Liver (tissue), 9 donors: Measurements from ENCODE around the gene CREB1. TPM values are rescaled to one million over a fixed set of nuclear protein-coding genes. Genes with fewer than 3 reads are reported as not detected.

Source experiments
- DNase-seq: peaks from one replicate; pipeline ENCODE4 v3.0.0-alpha.2; 2017; ENCODE audit warnings: low spot score
- H3K27ac ChIP-seq, 2 donors: one replicate each; pipeline ENCODE4 v1.7.0; 2013; ENCODE audit warnings: inconsistent platforms in 2 of 2, low read length in 2 of 2, control low read depth in 1 of 2, low read depth in 1 of 2, mild to moderate bottlenecking in 1 of 2
- H3K27me3 ChIP-seq, 4 donors: one replicate each; pipeline versions ENCODE4 v1.6.1 to v1.7.0; 2013; ENCODE audit warnings: low read length in 3 of 4, inconsistent platforms in 1 of 4, mild to moderate bottlenecking in 1 of 4, moderate library complexity in 1 of 4; ENCODE audit not compliant: control insufficient read depth in 4 of 4, insufficient read depth in 4 of 4
- H3K36me3 ChIP-seq, 4 donors: one replicate each; pipeline versions ENCODE4 v1.6.1 to v1.7.0; 2013; ENCODE audit warnings: low read length in 3 of 4, mild to moderate bottlenecking in 3 of 4, low read depth in 1 of 4, moderate library complexity in 1 of 4; ENCODE audit not compliant: control insufficient read depth in 4 of 4, insufficient read depth in 3 of 4
- H3K4me1 ChIP-seq, 4 donors: one replicate each; pipeline versions ENCODE4 v1.6.1 to v1.7.0; 2013; ENCODE audit warnings: low read length in 3 of 4, mild to moderate bottlenecking in 3 of 4, moderate library complexity in 1 of 4; ENCODE audit not compliant: control insufficient read depth in 4 of 4, insufficient read depth in 4 of 4
- H3K4me3 ChIP-seq, 3 donors: one replicate each; pipeline versions ENCODE4 v1.6.1 to v1.7.0; 2013; ENCODE audit warnings: low read length in 3 of 3, control low read depth in 1 of 3, low read depth in 1 of 3, mild to moderate bottlenecking in 1 of 3
- H3K9ac ChIP-seq, 2 donors: one replicate each; pipeline ENCODE4 v1.7.0; 2013; ENCODE audit warnings: low read length in 2 of 2, mild to moderate bottlenecking in 2 of 2, moderate library complexity in 2 of 2, control low read depth in 1 of 2, low read depth in 1 of 2
- H3K9me3 ChIP-seq, 4 donors: one replicate each; pipeline versions ENCODE4 v1.6.1 to v1.7.0; 2013; ENCODE audit warnings: low read length in 3 of 4; ENCODE audit not compliant: control insufficient read depth in 4 of 4
- ATF3 ChIP-seq: IDR thresholded peaks from 2 replicates; pipeline ENCODE4 v1.6.1; 2016; ENCODE audit warnings: antibody characterized with exemption
- EGR1 ChIP-seq, 2 donors: IDR thresholded peaks; 2 replicates each; pipeline ENCODE4 v1.6.1; 2016 to 2018; ENCODE audit warnings: antibody characterized with exemption in 2 of 2, low read depth in 2 of 2
- FOXA1 ChIP-seq: IDR thresholded peaks from 2 replicates; pipeline ENCODE4 v1.6.1; 2016; ENCODE audit warnings: antibody characterized with exemption
- GABPA ChIP-seq, 2 donors: IDR thresholded peaks in 1 of 2; conservative IDR thresholded peaks in 1 of 2; 2 replicates each; pipeline ENCODE4 v1.6.1; 2016; ENCODE audit warnings: antibody characterized with exemption in 2 of 2, mild to moderate bottlenecking in 1 of 2, moderate library complexity in 1 of 2
- HNF4A ChIP-seq, 2 donors: conservative IDR thresholded peaks; 2 replicates each; pipeline ENCODE4 v1.6.1; 2016; ENCODE audit warnings: antibody characterized with exemption in 2 of 2, mild to moderate bottlenecking in 2 of 2
- HNF4G ChIP-seq: IDR thresholded peaks from 2 replicates; pipeline ENCODE4 v1.6.1; 2016; ENCODE audit warnings: antibody characterized with exemption
- MAX ChIP-seq: IDR thresholded peaks from 2 replicates; pipeline ENCODE4 v1.6.1; 2016; ENCODE audit warnings: antibody characterized with exemption
- RAD21 ChIP-seq, 2 donors: IDR thresholded peaks; 2 replicates each; pipeline ENCODE4 v1.6.1; 2016; ENCODE audit warnings: antibody characterized with exemption in 2 of 2, mild to moderate bottlenecking in 2 of 2
- RXRA ChIP-seq, 2 donors: IDR thresholded peaks; 2 replicates each; pipeline ENCODE4 v1.6.1; 2017 to 2018; ENCODE audit warnings: antibody characterized with exemption in 2 of 2, mild to moderate bottlenecking in 1 of 2
- SP1 ChIP-seq: IDR thresholded peaks from 2 replicates; pipeline ENCODE4 v1.6.1; 2018; ENCODE audit warnings: antibody characterized with exemption, mild to moderate bottlenecking
- TAF1 ChIP-seq: conservative IDR thresholded peaks from 2 replicates; pipeline ENCODE4 v1.6.1; 2016; ENCODE audit warnings: antibody characterized with exemption, mild to moderate bottlenecking
- ZBTB33 ChIP-seq: IDR thresholded peaks from 2 replicates; pipeline ENCODE4 v1.6.1; 2016; ENCODE audit warnings: antibody characterized with exemption
- WGBS: extraction: QIAGEN DNeasy Blood & Tissue Kit; methylation state at CpG from one replicate; pipeline ENCODE4 v1.1.7; 2013; 5-methylcytosine and 5-hydroxymethylcytosine counted together
- polyA plus RNA-seq, 2 donors: library from polyadenylated mRNA; stranded (reverse) in 1 of 2; unstranded in 1 of 2; fragments of 200-250 nt in 1 of 2; fragments of >200 nt in 1 of 2; fragmentation: Nextera tagmentation in 1 of 2; extraction: Ambion mirVana in 1 of 2; gene quantifications; one replicate each; pipeline versions ENCODE4 v1.2.1 to v1.2.3, GENCODE V29; 2013 to 2015
- total RNA-seq, 2 donors: library from RNA; depleted of rRNA; stranded (reverse); fragments of >200 nt; gene quantifications; one replicate each; pipeline ENCODE4 v1.2.3, GENCODE V29; 2014
- TF ChIP-seq, protein P1 (sequence below): fragments of 150-350 bp; IDR thresholded peaks from 2 replicates; pipeline ENCODE4 v1.5.1; 2017; ENCODE audit warnings: improper control_type of control experiment, low read depth, low read length; ENCODE audit not compliant: missing input control
- TF ChIP-seq, protein P2 (sequence below): IDR thresholded peaks from 2 replicates; pipeline ENCODE4 v1.6.1; 2016; ENCODE audit warnings: antibody characterized with exemption, mild to moderate bottlenecking
- donor health status: healthy.
- donor health status: healthy.
- donor health status: healthy.
- donor health status: healthy.
- donor health status: healthy.

CREB1 gene
- total and polyA plus RNA-seq, 4 donors: 4.4 to 24.4 (median 14.5) TPM

GRCh38 chr2:207505171-207505570 is 24.6 kb upstream of the CREB1 start:
- Histone ChIP-seq H3K9ac (no peak overlapping the region), H3K36me3 (no peaks in the 10 kb centered on the region), H3K4me3 (no peak overlapping the region), H3K27ac (no peak overlapping the region), H3K4me1 (no peaks in the 10 kb centered on the region), H3K27me3 (no peaks in the 10 kb centered on the region), H3K9me3 (no peaks in the 10 kb centered on the region)
- WGBS: 78% methylated on average over 3 of the region's 3 CpGs
- no peak for TF ChIP-seq ZBTB33
- TF ChIP-seq, protein P1, sequence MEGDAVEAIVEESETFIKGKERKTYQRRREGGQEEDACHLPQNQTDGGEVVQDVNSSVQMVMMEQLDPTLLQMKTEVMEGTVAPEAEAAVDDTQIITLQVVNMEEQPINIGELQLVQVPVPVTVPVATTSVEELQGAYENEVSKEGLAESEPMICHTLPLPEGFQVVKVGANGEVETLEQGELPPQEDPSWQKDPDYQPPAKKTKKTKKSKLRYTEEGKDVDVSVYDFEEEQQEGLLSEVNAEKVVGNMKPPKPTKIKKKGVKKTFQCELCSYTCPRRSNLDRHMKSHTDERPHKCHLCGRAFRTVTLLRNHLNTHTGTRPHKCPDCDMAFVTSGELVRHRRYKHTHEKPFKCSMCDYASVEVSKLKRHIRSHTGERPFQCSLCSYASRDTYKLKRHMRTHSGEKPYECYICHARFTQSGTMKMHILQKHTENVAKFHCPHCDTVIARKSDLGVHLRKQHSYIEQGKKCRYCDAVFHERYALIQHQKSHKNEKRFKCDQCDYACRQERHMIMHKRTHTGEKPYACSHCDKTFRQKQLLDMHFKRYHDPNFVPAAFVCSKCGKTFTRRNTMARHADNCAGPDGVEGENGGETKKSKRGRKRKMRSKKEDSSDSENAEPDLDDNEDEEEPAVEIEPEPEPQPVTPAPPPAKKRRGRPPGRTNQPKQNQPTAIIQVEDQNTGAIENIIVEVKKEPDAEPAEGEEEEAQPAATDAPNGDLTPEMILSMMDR: no peak
- no peak for TF ChIP-seq TAF1
- no peak for DNase-seq

- TF ChIP-seq ATF3: no peak
- TF ChIP-seq GABPA (IDR thresholded peaks at IDR 0.05 in 1 of 2, conservative IDR thresholded peaks at IDR 0.05 in 1 of 2): no peak
- no peak for TF ChIP-seq RXRA (IDR thresholded peaks at IDR 0.05)
- TF ChIP-seq EGR1 (IDR thresholded peaks at IDR 0.05; ENCODE audit: low read depth in 2 of 2): no peak
- no peak for TF ChIP-seq SP1
- TF ChIP-seq FOXA1: no peak
- TF ChIP-seq TAF1: no peak
- TF ChIP-seq, protein P1: no peak
- no peak for TF ChIP-seq HNF4G
- TF ChIP-seq MAX: no peak
- TF ChIP-seq, protein P2, sequence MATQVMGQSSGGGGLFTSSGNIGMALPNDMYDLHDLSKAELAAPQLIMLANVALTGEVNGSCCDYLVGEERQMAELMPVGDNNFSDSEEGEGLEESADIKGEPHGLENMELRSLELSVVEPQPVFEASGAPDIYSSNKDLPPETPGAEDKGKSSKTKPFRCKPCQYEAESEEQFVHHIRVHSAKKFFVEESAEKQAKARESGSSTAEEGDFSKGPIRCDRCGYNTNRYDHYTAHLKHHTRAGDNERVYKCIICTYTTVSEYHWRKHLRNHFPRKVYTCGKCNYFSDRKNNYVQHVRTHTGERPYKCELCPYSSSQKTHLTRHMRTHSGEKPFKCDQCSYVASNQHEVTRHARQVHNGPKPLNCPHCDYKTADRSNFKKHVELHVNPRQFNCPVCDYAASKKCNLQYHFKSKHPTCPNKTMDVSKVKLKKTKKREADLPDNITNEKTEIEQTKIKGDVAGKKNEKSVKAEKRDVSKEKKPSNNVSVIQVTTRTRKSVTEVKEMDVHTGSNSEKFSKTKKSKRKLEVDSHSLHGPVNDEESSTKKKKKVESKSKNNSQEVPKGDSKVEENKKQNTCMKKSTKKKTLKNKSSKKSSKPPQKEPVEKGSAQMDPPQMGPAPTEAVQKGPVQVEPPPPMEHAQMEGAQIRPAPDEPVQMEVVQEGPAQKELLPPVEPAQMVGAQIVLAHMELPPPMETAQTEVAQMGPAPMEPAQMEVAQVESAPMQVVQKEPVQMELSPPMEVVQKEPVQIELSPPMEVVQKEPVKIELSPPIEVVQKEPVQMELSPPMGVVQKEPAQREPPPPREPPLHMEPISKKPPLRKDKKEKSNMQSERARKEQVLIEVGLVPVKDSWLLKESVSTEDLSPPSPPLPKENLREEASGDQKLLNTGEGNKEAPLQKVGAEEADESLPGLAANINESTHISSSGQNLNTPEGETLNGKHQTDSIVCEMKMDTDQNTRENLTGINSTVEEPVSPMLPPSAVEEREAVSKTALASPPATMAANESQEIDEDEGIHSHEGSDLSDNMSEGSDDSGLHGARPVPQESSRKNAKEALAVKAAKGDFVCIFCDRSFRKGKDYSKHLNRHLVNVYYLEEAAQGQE: no peak
- no peak for TF ChIP-seq ZBTB33
- TF ChIP-seq HNF4A (conservative IDR thresholded peaks at IDR 0.05): no peak
- TF ChIP-seq RAD21 (IDR thresholded peaks at IDR 0.05): no peak
- Histone ChIP-seq H3K27me3 (no peaks in the 10 kb centered on the region), H3K9ac (no peak overlapping the region), H3K36me3 (no peaks in the 10 kb centered on the region), H3K27ac (no peak overlapping the region), H3K9me3 (no peaks in the 10 kb centered on the region), H3K4me3 (no peak overlapping the region), H3K4me1 (no peaks in the 10 kb centered on the region)
- whole genome bisulfite sequencing: 51% methylated on average over 1 of the region's 1 CpG
- no peak for DNase-seq
Measured at GRCh38 chr2:207505728-207506127, 24.0 kb upstream of the CREB1 start.
